ENCODE results near the gene GDPD1. TPM values are rescaled to one million over a fixed set of nuclear protein-coding genes. Genes with fewer than 3 reads are reported as not detected.
"Not testable (repeated sequence)": the region's sequence is repeated elsewhere in the genome, so short reads cannot be mapped to it uniquely, and the experiment has no call there.

GDPD1 gene
- total RNA-seq, 1 donor = 1.1 TPM

DNA sequence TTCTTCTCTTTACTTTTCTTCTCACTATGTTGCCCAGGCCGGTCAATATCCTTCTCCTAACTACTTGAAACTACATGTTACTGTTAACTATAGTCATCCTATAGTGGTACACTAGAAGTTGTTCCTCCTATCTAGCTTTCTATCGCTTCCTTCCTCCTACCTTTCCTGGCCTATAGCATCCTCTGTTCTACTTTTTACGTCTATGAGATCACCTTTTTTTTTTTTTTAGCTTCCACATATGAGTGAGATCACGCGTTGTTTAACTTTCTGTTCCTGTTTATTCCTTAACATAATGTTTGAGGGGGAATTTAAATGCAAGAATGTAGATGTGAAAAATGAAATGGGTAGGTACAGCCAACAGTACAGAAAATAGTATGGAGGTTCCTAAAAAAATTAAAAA lies 80.6 kb downstream of the GDPD1 start:
- H2AFZ ChIP-seq (ENCODE audit: low read length) = no peak overlapping the region
- H3K27me3 ChIP-seq (ENCODE audit: insufficient read depth, low read length) = peaks cover 6% of the 10 kb centered on the region
- no peaks in the 10 kb centered on the region for H4K20me1 ChIP-seq (ENCODE audit: insufficient read depth, low read length)
- H3K27ac ChIP-seq (ENCODE audit: low read depth, low read length) = no peak overlapping the region
- H3K36me3 ChIP-seq (ENCODE audit: insufficient read depth, low read length) = no peaks in the 10 kb centered on the region
- H3K4me3 ChIP-seq (ENCODE audit: insufficient read depth, low read length) = no peak overlapping the region
- no peak overlapping the region for H3K4me2 ChIP-seq (ENCODE audit: insufficient read depth, low read length)
- TF ChIP-seq, protein P1, sequence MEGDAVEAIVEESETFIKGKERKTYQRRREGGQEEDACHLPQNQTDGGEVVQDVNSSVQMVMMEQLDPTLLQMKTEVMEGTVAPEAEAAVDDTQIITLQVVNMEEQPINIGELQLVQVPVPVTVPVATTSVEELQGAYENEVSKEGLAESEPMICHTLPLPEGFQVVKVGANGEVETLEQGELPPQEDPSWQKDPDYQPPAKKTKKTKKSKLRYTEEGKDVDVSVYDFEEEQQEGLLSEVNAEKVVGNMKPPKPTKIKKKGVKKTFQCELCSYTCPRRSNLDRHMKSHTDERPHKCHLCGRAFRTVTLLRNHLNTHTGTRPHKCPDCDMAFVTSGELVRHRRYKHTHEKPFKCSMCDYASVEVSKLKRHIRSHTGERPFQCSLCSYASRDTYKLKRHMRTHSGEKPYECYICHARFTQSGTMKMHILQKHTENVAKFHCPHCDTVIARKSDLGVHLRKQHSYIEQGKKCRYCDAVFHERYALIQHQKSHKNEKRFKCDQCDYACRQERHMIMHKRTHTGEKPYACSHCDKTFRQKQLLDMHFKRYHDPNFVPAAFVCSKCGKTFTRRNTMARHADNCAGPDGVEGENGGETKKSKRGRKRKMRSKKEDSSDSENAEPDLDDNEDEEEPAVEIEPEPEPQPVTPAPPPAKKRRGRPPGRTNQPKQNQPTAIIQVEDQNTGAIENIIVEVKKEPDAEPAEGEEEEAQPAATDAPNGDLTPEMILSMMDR (IDR thresholded peaks at IDR 0.05; ENCODE audit: extremely low read depth, low read depth, low read length) = no peak
- DNase-seq (ENCODE audit: insufficient read length, low spot score, missing footprints) = peak; percentile 13
- H3K9me3 ChIP-seq (ENCODE audit: low read depth, low read length) = no peaks in the 10 kb centered on the region
- H3K79me2 ChIP-seq (ENCODE audit: insufficient read depth, low read length) = no peaks in the 10 kb centered on the region
- H3K4me1 ChIP-seq (ENCODE audit: insufficient read depth, low read length) = no peaks in the 10 kb centered on the region

DNA sequence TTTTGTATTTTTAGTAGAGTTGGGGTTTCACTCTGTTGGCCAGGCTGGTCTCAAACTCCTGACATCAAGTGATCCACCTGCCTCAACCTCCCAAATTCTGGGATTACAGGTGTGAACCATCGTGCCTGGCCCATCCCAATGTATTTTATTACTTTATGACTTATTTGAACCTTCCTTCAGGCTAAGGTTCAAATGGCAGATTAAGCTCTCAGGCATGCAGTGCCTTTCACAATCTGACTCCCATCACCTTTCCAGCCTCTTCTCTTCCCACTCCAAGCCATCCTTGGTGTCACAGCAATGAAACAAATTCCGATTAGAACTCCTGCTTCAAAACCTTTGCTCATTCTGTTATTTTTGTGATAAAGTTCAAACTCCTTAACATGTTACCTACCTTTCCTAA lies 84.5 kb downstream of the GDPD1 start:
- Histone ChIP-seq H3K4me2 (ENCODE audit: insufficient read depth, low read length) (no peak overlapping the region), H3K27me3 (ENCODE audit: insufficient read depth, low read length) (no peaks in the 10 kb centered on the region), H2AFZ (ENCODE audit: low read length) (no peak overlapping the region), H3K27ac (ENCODE audit: low read depth, low read length) (no peak overlapping the region), H3K79me2 (ENCODE audit: insufficient read depth, low read length) (no peaks in the 10 kb centered on the region), H3K4me3 (ENCODE audit: insufficient read depth, low read length) (no peak overlapping the region), H3K9me3 (ENCODE audit: low read depth, low read length) (no peaks in the 10 kb centered on the region), H3K4me1 (ENCODE audit: insufficient read depth, low read length) (no peaks in the 10 kb centered on the region), H3K36me3 (ENCODE audit: insufficient read depth, low read length) (no peaks in the 10 kb centered on the region), H4K20me1 (ENCODE audit: insufficient read depth, low read length) (no peaks in the 10 kb centered on the region)
- TF ChIP-seq, protein P1 (IDR thresholded peaks at IDR 0.05; ENCODE audit: extremely low read depth, low read depth, low read length) = no peak
- peak; percentile 62 for DNase-seq (ENCODE audit: insufficient read length, low spot score, missing footprints)

DNA sequence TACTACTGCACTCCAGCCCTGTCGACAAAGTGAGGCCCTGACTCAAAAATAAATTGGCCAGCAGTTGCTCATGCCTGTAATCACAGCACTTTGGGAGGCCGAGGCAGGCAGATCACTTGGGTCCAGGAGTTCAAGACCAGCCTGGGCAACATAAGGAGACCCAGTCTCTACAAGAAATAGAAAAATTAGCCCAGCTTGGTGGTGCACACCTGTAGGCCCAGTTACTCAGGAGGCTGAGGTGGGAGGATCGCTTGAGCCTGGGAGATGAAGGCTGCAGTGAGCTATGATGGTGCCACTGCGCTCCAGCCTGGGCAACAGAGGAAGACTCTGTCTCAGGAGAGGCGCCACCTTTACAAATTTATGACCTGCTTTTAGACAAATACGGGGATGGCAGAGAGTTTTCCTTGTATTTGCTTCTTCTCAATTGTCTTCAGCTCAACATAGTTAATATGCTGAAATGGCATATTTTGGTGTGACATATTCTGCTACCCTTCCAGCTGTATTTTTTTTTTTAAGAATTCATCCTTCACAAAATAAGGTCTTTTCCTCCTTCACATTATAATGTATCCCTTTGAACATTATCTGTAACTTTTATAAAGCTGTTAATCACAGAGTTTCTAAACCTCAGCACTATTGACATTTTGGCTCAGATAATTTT lies 90.1 kb downstream of the GDPD1 start:
- H3K9me3 ChIP-seq (ENCODE audit: low read depth, low read length) = no peaks in the 10 kb centered on the region
- peak overlapping the region; percentile 62 for H2AFZ ChIP-seq (ENCODE audit: low read length)
- H3K79me2 ChIP-seq (ENCODE audit: insufficient read depth, low read length) = no peaks in the 10 kb centered on the region
- DNase-seq (ENCODE audit: insufficient read length, low spot score, missing footprints) = no peak
- no peak overlapping the region for H3K4me2 ChIP-seq (ENCODE audit: insufficient read depth, low read length)
- H4K20me1 ChIP-seq (ENCODE audit: insufficient read depth, low read length) = no peaks in the 10 kb centered on the region
- no peak overlapping the region for H3K27ac ChIP-seq (ENCODE audit: low read depth, low read length)
- H3K27me3 ChIP-seq (ENCODE audit: insufficient read depth, low read length) = no peaks in the 10 kb centered on the region
- no peaks in the 10 kb centered on the region for H3K4me1 ChIP-seq (ENCODE audit: insufficient read depth, low read length)
- H3K4me3 ChIP-seq (ENCODE audit: insufficient read depth, low read length) = no peak overlapping the region
- no peaks in the 10 kb centered on the region for H3K36me3 ChIP-seq (ENCODE audit: insufficient read depth, low read length)
- TF ChIP-seq, protein P1 (IDR thresholded peaks at IDR 0.05; ENCODE audit: extremely low read depth, low read depth, low read length) = no peak

DNA sequence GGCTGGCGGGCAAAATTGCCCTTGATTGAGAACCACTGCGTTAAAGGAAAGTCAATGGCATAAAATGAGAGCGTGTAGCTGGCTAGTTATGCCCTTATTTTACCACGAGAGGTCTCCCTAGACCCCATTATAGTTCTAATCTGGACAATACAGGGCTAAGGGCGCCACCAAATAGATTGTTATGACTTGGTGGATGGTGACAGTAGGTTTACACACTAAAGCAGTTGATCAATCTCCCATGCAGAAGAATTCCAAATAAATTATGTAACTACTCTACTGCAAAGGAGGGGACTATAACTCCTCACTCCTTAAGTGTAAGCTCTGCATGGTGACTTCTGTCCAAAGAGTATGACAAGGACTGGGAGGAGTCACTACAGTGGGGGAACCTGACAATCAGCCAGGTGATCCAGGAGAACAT lies 90.7 kb downstream of the GDPD1 start:
- H3K4me3 ChIP-seq (ENCODE audit: insufficient read depth, low read length) = no peak overlapping the region
- H3K79me2 ChIP-seq (ENCODE audit: insufficient read depth, low read length) = no peaks in the 10 kb centered on the region
- no peak overlapping the region for H3K27ac ChIP-seq (ENCODE audit: low read depth, low read length)
- no peaks in the 10 kb centered on the region for H4K20me1 ChIP-seq (ENCODE audit: insufficient read depth, low read length)
- H3K27me3 ChIP-seq (ENCODE audit: insufficient read depth, low read length) = no peaks in the 10 kb centered on the region
- H3K36me3 ChIP-seq (ENCODE audit: insufficient read depth, low read length) = no peaks in the 10 kb centered on the region
- H3K4me1 ChIP-seq (ENCODE audit: insufficient read depth, low read length) = no peaks in the 10 kb centered on the region
- peak overlapping the region; percentile 62 for H2AFZ ChIP-seq (ENCODE audit: low read length)
- peak; percentile 63 for DNase-seq (ENCODE audit: insufficient read length, low spot score, missing footprints)
- H3K9me3 ChIP-seq (ENCODE audit: low read depth, low read length) = no peaks in the 10 kb centered on the region
- TF ChIP-seq, protein P1 (IDR thresholded peaks at IDR 0.05; ENCODE audit: extremely low read depth, low read depth, low read length) = peak; percentile 78
- H3K4me2 ChIP-seq (ENCODE audit: insufficient read depth, low read length) = no peak overlapping the region

DNA sequence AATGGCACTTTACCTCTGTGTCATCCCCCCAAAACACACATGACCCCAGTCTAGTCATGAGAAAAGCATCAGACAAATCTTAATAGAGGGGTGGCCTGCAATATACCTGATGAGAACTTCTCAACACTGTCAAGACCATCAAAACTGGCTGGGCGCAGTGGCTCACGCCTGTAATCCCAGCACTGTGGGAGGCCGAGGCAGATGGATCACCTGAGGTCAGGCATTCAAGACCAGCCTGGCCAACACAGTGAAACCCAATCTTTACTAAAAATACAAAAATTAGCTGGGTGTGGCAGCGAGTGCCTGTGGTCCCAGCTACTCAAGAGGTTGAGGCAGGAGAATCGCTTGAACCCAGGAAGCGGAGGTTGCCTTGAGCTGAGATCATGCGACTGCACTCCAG lies 91.2 kb downstream of the GDPD1 start:
- not testable (repeated sequence) for H2AFZ ChIP-seq (ENCODE audit: low read length); H3K4me2 ChIP-seq (ENCODE audit: insufficient read depth, low read length); H3K27me3 ChIP-seq (ENCODE audit: insufficient read depth, low read length); H3K27ac ChIP-seq (ENCODE audit: low read depth, low read length); H3K4me3 ChIP-seq (ENCODE audit: insufficient read depth, low read length); H3K36me3 ChIP-seq (ENCODE audit: insufficient read depth, low read length); H4K20me1 ChIP-seq (ENCODE audit: insufficient read depth, low read length); H3K79me2 ChIP-seq (ENCODE audit: insufficient read depth, low read length); DNase-seq (ENCODE audit: insufficient read length, low spot score, missing footprints); H3K9me3 ChIP-seq (ENCODE audit: low read depth, low read length); H3K4me1 ChIP-seq (ENCODE audit: insufficient read depth, low read length)

Data from osteoblast (primary cell).